Measurements from ENCODE around the gene HGD. TPM values are rescaled to one million over a fixed set of nuclear protein-coding genes. Genes with fewer than 3 reads are reported as not detected.

The HGD gene
- total and polyA plus RNA-seq, 10 of the 15 experiments (the other 5 are each of a cell fraction or from before 2014, with no cell fraction given): 0.18 to 0.81 (median 0.40) TPM; not detected in 6

DNA sequence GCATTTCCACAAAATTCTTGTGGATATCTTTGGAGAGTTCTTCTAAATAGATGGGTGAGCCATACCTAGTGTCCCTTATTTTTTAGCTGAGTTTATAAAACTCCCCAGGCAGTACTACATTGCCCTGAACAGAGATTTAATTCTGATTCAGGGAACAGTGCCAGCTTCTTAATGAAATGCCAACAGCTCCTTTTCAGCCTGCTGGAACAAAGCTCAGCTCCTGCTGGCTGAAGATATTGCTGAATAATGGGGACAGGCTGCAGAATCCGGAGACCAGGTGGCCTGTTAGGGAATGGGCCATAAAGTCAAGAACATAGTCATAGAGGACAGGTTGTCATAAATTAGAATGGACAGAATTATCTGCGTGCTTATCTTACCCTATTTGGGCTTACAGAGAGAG, 8.9 kb downstream of the HGD start:
- ChIA-PET RAD21 (ENCODE audit: unreplicated experiment) (no interaction called here), CTCF (interaction anchor here (1.1 kb wide), 1 partner anchor 113 kb away, joined by 3 read pairs; no protein-coding TSS in a partner anchor), POLR2A (interaction anchor here (0.6 kb wide), 1 partner anchor 93 kb away, joined by 3 read pairs; no protein-coding TSS in a partner anchor), SMC1A (ENCODE audit: uncharacterized antibody, unreplicated experiment) (interaction anchor here (1.7 kb wide), 1 partner anchor 67 kb away, joined by 4 read pairs; no protein-coding TSS in a partner anchor)
- peaks cover under 1% of the 10 kb centered on the region; the same call in 1 of the 3 replicates for H3K9me3 ChIP-seq (replicated peaks; ENCODE audit: control insufficient read depth, insufficient read depth, low read length)
- H3K4me2 ChIP-seq (ENCODE audit: control insufficient read depth, insufficient read depth): no peak overlapping the region
- H3K36me3 ChIP-seq (ENCODE audit: control insufficient read depth in 2 of 2, insufficient read depth in 2 of 2, low read length in 1 of 2): no peaks in the 10 kb centered on the region
- H3K27ac ChIP-seq (ENCODE audit: control insufficient read depth, insufficient read depth): no peak overlapping the region
- FAIRE-seq (no peak), ATAC-seq (no peak), DNase-seq (ENCODE audit: low read depth, low spot score) (no peak)
- H3K9ac ChIP-seq (ENCODE audit: control insufficient read depth, insufficient read depth, low read length): no peak overlapping the region
- no TSS peak for BruUV-seq (replicated peaks)
- TF ChIP-seq CREM (IDR thresholded peaks at IDR 0.05; ENCODE audit: low read depth) (no peak), IKZF1 (conservative IDR thresholded peaks at IDR 0.05) (no peak), CHD4 (IDR thresholded peaks at IDR 0.05) (no peak), RAD21 (IDR thresholded peaks at IDR 0.05; ENCODE audit: insufficient read depth, low read depth, low read length) (no peak), PRDM15 (CRISPR knock-in tag; IDR thresholded peaks at IDR 0.05) (no peak), FOXM1 (IDR thresholded peaks at IDR 0.05; ENCODE audit: low read depth, low read length) (no peak), IRF3 (IDR thresholded peaks at IDR 0.05) (no peak), JUNB (IDR thresholded peaks at IDR 0.05) (no peak), SREBF2 (IDR thresholded peaks at IDR 0.05; ENCODE audit: low read length) (no peak), ZBTB40 (IDR thresholded peaks at IDR 0.05; ENCODE audit: borderline replicate concordance) (no peak)
- no peaks in the 10 kb centered on the region for H3K79me2 ChIP-seq (ENCODE audit: control insufficient read depth, insufficient read depth, low read length)
- no peak overlapping the region for H2AFZ ChIP-seq (ENCODE audit: control insufficient read depth, low read depth, low read length)
- no peaks in the 10 kb centered on the region for H3K27me3 ChIP-seq (replicated peaks in 1 of 2; ENCODE audit: control insufficient read depth in 2 of 2, insufficient read depth in 2 of 2, low read length in 1 of 2)
- no peak overlapping the region for H3K4me3 ChIP-seq
- in situ Hi-C loops (cut with MboI) (no loop called here), intact Hi-C loops (cut with micrococcal nuclease; ENCODE audit: unreplicated experiment) (no loop called here)
- no peaks in the 10 kb centered on the region for H4K20me1 ChIP-seq (ENCODE audit: control insufficient read depth, insufficient read depth)
- H3K4me1 ChIP-seq (ENCODE audit: control insufficient read depth, insufficient read depth, low read length): peaks cover 2% of the 10 kb centered on the region; the same call in 1 of the 2 replicates
- WGBS (ENCODE audit: insufficient coverage, insufficient replicate concordance, low lambda C conversion rate, missing lambda C conversion rate): 70% methylated on average over 2 of the region's 2 CpGs

Measured in GM12878 (cell line).